GM18951 (cell line): ENCODE data around the gene IFNLR1.
"Not testable (repeated sequence)": the region's sequence is repeated elsewhere in the genome, so short reads cannot be mapped to it uniquely, and the experiment has no call there.

Experiments
- POLR2A ChIP-seq: IDR thresholded peaks from 4 replicates; pipeline ENCODE4 v1.6.1; 2011; ENCODE audit warnings: mild to moderate bottlenecking; ENCODE audit not compliant: insufficient read length, insufficient read depth; ENCODE audit errors: extremely low read depth
- in situ Hi-C: fragments of 300-500 bp; cut with MboI; formaldehyde crosslinking; loops from one replicate; pipeline ENCODE4 v1.12.0; 2022; ENCODE audit warnings: low sequenced_read_pairs, mixed read lengths, inconsistent platforms; ENCODE audit not compliant: unreplicated experiment

The IFNLR1 gene

DNA sequence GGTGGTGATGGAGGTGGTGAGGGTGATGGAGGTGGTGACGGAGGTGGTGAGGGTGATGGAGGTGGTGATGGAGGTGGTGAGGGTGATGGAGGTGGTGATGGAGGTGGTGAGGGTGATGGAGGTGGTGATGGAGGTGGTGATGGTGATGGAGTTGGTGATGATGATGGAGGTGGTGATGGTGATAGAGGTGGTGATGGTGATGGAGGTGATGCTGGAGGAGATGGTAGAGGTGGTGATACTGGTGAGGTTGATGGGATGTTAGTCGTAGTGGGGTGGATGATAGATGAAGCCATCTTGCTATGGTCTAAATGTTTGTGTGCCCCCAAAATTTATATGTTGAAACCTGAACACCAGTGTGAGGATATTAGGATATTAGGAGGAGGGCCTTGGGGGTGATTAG, 25.3 kb upstream of the IFNLR1 start:
- in situ Hi-C loops = no loop called here
- TF ChIP-seq POLR2A = no peak

DNA sequence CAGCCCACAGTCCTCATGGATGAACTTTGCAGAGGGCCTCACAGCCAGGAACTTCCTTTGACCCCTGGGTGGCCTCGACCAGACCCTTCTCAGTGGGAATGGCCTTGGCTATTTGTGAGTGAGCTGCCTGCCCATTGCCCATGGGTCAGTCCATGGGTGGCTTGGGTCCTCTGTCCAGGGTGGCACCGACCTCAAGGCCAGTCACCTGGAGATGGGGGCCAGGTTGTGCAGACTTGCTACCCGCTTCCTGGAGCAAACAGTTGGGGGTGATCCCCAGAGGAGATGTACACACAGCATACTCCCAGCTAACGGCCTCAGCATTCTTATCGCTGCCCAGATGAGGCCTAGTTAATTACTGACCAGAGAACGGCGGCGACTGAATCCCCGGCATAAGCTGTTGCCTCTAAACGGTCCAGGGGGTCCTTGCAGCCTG, 23.1 kb upstream of the IFNLR1 start:
- TF ChIP-seq POLR2A = no peak
- in situ Hi-C loops = no loop called here

DNA sequence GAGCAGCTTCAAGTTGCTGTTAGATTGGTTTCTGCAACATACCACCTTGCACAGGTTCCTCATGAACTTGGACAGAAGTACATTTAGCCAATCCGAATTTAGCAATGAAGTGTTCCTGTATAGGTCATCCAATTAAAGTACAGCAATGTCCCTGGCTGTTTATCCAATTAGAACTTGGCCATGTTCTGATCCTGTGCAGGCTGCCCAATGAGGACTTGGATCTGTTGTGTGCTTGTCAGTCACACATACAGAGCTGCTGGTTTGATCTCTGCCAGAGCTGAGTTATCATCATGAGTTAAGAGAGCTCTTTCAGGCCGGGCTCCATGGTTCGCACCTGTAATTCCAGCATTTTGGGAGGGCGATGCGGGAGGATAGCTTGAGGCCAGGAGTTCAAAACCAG, 22.0 kb upstream of the IFNLR1 start:
- in situ Hi-C loops = no loop called here
- TF ChIP-seq POLR2A = no peak

DNA sequence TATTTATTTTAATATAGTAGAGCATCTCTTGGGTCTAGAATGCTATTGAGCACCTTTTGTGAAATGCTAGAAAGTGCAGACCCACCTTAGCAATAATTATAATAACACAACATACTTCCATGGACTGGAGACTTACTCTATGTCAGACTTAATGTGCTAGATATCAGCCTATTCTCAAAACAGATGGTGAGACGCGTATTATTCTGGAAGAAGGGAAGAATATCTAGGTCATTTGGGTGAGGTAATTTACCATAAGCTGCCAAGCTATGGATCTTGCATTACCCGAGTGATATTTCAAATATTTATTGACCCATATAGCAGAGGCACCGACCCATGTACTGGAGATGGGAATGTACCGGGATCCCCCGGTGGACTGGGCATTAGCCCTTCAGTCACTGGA, 20.6 kb upstream of the IFNLR1 start:
- in situ Hi-C loops = no loop called here
- no peak for TF ChIP-seq POLR2A

DNA sequence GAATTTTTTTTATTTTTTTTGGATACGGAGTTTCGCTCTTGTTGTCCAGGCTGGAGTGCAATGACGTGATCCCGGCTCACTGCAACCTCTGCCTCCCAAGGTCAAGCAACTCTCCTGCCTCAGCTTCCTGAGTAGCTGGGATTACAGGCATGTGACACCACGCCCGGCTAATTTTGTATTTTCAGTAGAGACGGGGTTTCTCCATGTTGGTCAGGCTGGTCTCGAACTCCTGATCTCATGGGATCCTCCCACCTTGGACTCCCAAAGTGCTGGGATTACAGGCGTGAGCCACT, 20.3 kb upstream of the IFNLR1 start:
- in situ Hi-C loops = not testable (repeated sequence)

DNA sequence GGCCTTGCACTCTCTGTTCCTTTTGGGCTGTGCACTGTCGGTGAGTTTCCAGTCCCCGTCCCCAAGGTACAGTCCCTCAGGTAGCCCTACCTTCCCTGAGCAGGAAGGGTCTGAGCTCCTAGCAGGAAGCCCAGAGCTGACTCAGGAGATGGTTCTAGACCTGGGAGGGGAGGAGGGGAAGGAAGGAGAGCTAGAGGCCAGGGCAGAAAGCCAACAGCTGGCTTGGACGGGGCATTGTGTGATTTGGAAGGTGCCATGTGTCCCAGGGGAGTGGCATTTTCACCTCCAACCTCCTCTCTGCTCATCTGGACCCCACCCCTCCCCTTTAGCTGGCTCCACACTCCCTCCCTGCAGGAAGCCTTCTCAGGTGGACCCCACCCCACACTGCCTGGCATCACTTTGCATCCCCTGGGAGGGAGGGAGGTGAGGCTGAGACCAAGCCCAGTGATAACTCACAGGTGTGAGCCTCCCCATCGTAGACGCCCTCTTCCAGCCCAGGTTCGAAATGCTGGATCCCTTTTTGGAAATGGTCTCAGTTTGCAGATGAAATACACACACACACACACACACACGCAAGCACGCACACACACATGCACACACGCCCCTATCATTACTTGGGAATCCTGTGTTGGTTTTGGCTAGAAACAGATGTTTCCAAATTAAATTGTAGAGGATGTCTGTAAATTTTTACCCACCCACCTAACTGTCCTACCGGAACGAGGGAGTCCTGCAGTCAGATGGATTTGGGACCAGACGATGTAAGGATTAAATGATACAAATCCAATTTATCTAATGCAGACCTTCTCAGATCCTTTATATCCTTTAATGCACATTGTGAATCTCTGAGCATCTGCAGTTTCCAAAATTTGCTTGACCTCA, 19.7 kb upstream of the IFNLR1 start:
- in situ Hi-C loops = no loop called here
- TF ChIP-seq POLR2A = no peak

DNA sequence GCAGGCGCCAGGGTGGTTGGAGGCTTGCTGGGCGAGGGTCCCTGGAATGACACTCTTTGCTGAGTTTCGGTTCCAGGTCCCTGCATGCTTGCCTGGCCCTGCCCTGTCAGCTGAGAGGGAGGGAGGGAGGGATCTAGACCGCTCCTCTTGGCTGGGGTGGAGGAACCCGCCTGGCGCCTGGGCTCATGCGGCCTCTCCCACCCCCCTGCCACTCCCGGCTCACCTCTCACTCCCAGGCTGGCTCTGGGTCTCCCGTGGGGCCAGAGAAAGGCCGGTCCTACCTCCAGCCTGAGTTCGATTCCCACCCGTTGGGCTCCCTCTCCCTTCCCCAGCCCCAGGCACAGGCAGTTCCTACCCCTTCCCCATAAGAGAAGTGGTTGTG, 19.0 kb upstream of the IFNLR1 start:
- in situ Hi-C loops = no loop called here
- no peak for TF ChIP-seq POLR2A

DNA sequence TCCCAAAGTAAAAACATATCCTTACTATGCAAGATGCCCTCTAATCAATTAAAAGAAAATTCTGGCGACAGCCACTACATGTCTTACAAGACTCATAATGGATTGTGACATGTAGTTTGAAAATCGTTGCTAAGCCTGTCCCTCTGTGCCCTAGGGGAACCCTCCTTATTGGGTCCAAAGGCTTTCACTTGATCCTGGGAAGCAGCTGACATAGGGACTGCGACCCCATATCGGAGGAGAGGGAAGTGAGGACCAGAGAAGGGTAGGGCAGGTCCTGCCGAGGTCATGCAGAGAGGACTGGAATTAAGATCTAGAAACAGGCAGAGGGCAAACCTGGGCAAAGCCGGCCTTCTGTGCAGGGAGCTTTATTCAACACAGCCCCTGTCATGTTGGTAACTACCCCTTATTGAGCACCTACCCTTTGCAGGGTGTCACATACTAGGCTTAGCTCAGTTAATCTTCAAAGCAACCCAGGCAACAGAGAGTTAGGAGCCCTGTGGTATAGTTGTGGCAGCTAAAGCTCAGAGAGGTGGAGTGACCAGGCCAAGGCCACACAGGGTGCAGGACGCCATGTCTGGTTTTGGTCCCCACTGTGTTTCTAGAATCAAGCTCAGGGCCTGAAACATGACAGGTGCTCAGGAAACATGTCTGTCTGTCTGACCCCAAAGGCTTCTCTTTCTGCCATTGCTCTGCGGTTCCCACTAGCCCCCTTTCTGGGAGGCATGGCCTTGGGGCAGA, 18.4 kb upstream of the IFNLR1 start:
- no peak for TF ChIP-seq POLR2A
- in situ Hi-C loops = no loop called here

DNA sequence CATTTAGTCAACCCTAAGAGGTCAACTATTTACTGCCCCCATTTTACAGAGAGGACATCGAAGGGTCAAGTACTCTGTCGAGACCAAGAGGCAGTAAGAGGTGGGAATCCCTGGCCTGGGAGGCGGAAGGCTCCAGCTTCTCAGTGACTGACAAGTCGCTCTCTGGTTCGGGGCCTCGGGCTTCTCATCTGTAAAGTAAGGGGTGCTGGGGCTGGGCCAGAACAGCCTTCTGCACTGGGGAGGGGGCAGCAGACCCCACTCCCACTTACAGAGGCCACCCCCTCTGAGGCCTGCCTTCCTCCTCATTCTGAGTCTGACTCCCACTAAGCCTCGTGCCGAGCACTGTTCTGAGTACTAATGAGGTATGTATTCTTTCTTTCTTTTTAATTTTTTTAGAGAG, 17.0 kb upstream of the IFNLR1 start:
- in situ Hi-C loops = loop anchor here (5.0 kb wide), 1 partner anchor 188 kb away; no protein-coding TSS in a partner anchor
- no peak for TF ChIP-seq POLR2A

DNA sequence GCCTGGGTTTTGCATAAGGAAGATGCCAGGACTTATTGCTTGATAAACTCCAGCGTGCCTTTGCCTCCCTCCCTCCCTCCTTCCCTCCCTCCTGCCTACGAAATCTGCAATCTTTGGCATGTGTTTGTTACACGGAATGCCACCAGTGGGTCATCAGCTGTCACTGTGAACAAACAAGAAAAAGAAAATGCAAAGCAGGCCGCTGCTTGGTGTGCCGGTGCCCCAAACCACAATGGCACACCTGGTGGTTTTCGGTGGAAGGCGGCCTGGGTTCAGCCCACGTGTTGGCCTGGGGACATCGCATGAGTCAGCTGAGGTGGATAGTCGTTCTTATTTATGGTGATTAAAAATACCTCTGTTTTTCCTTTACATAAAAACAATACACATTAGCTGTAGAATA, 16.3 kb upstream of the IFNLR1 start:
- no peak for TF ChIP-seq POLR2A
- in situ Hi-C loops = loop anchor here (5.0 kb wide), 1 partner anchor 189 kb away; no protein-coding TSS in a partner anchor

DNA sequence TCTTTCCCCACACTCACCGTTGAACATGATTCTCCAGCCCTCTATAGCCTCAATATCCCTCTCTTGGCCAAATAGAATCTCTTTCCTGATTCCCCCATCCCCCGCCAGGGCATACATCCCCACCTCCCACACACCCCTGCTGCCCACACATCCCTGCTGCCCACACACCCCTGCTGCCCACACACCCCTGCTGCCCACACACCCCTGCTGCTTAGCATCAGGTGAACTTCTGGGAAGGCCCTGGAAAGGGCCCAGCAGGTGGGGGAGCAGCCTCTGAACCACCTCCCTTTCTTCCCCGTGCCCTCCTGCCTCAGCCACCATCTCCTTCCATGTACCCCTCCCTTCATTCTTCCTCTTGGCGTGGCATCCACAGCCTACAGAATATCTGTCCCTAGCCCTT, 15.9 kb upstream of the IFNLR1 start:
- no peak for TF ChIP-seq POLR2A
- in situ Hi-C loops = loop anchor here (5.0 kb wide), 1 partner anchor 189 kb away; no protein-coding TSS in a partner anchor

DNA sequence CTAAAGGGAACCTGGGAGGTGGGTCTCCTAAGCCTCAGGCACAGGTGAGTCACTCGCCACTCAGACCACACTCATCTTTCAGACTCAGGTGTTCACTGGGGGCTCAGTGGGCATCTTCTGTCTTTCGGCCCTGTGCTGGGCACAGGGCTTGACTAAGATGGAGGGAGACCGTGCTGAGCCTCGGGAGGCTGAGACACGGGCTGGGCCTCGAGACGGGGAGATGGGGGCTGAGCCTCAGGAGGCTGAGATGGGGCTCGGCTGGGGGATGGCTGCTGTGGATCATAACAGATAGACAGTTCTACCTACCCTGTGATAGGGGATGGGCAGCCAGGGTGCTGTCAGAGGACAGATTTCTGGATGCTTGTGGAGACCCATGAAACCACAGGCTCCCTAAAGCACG, 15.5 kb upstream of the IFNLR1 start:
- in situ Hi-C loops = loop anchor here (5.0 kb wide), 1 partner anchor 190 kb away; no protein-coding TSS in a partner anchor
- TF ChIP-seq POLR2A = no peak

DNA sequence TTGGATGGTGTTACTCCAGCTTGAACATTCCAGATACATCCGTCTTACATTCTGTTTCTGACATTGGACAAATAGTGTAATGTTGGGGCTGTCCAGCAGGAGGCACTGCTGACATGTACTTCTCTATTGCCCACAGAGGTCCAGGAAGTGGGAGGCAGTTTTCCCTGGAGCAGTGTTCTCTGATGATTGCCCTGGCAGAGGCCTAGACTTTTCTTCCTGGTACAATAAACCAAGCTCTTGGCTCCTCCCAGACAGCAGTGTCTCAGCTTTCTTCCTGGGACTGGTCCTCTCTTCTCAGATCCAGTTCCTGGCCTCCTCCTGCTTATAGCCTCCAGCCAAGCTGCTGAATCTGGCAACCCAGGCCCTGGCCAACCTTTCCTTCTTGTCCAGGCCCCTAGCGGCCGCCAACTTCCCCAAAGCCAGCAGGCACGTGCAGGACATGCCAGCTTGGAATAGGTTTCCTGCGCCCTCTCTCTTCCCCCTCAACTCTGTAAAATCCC, 14.9 kb upstream of the IFNLR1 start:
- in situ Hi-C loops = loop anchor here (5.0 kb wide), 1 partner anchor 190 kb away; no protein-coding TSS in a partner anchor

More for the DNA sequence above, 14.9 kb upstream of the IFNLR1 start:
- TF ChIP-seq POLR2A = no peak
